Aorta (tissue), 5 donors: Measurements from ENCODE around the gene FAM83G. TPM values are rescaled to one million over a fixed set of nuclear protein-coding genes. Genes with fewer than 3 reads are reported as not detected.

Source experiments
- ATAC-seq: fragments of 200-7000 bp; cut with Tn5 transposase; one replicate; pipeline ENCODE4 v1.9.1; 2022; ENCODE audit warnings: moderate library complexity; ENCODE audit not compliant: low FRiP score
- DNase-seq, 2 donors: peaks; one replicate each; pipeline ENCODE4 v3.0.0-alpha.2; 2020
- H3K27ac ChIP-seq, 2 donors: one replicate each; pipeline ENCODE4 v1.5.1; 2013; ENCODE audit warnings: low read length in 2 of 2, mild to moderate bottlenecking in 2 of 2, moderate library complexity in 2 of 2, control low read depth in 1 of 2, inconsistent platforms in 1 of 2, low read depth in 1 of 2
- H3K27me3 ChIP-seq, 2 donors: one replicate each; pipeline ENCODE4 v1.6.1; 2013; ENCODE audit warnings: control low read depth in 1 of 2, low read length in 1 of 2, mild to moderate bottlenecking in 1 of 2, moderate library complexity in 1 of 2; ENCODE audit not compliant: insufficient read depth in 2 of 2, control insufficient read depth in 1 of 2
- H3K36me3 ChIP-seq, 2 donors: one replicate each; pipeline ENCODE4 v1.6.1; 2013; ENCODE audit warnings: control low read depth in 1 of 2, low read length in 1 of 2, mild to moderate bottlenecking in 1 of 2; ENCODE audit not compliant: insufficient read depth in 2 of 2, control insufficient read depth in 1 of 2
- H3K4me1 ChIP-seq, 2 donors: one replicate each; pipeline ENCODE4 v1.6.1; 2013; ENCODE audit warnings: low read length in 2 of 2, control low read depth in 1 of 2, mild to moderate bottlenecking in 1 of 2, moderate library complexity in 1 of 2; ENCODE audit not compliant: insufficient read depth in 2 of 2, control insufficient read depth in 1 of 2
- H3K4me3 ChIP-seq, 2 donors: one replicate each; pipeline ENCODE4 v1.5.1; 2013; ENCODE audit warnings: low read length in 2 of 2, control low read depth in 1 of 2, mild to moderate bottlenecking in 1 of 2
- H3K9me3 ChIP-seq: one replicate; pipeline ENCODE4 v1.6.1; 2013; ENCODE audit warnings: mild to moderate bottlenecking, low read length; ENCODE audit not compliant: control insufficient read depth
- WGBS, 2 donors: extraction: QIAGEN DNeasy Blood & Tissue Kit; methylation state at CpG; one replicate each; pipeline ENCODE4 v1.1.7; 2013; 5-methylcytosine and 5-hydroxymethylcytosine counted together
- intact Hi-C, 2 donors: fragments of 100-400 bp; cut with DNase I; formaldehyde crosslinking; loops; one replicate each; pipeline versions ENCODE4 v1.14.2 to v1.15.0; 2022
- polyA plus RNA-seq, 2 donors: library from polyadenylated mRNA; stranded (reverse); fragments of 200-250 nt; gene quantifications; one replicate each; pipeline ENCODE4 v1.2.3, GENCODE V29; 2013
- total RNA-seq, 2 donors: library from RNA; stranded (reverse); fragmentation: NEBNext Ultra II Directional; extraction: Animal tissue kit (Norgen Biotek cat#: 25700); gene quantifications; one replicate each; pipeline ENCODE4 v1.2.1, GENCODE V29; 2021
- donor health status: healthy with polysubstance abuse.
- donor health status: Bipolar disorder and iron deficiency.
- donor health status: DM: no; HTN: no; CAD: no.
- donor health status: DM: no; HTN: no; CAD: no.
- donor health status: DM: yes; HTN: yes; CAD: no.

FAM83G gene
- total and polyA plus RNA-seq, 4 donors, result 2.5 to 12.9 (median 5.2) TPM

DNA sequence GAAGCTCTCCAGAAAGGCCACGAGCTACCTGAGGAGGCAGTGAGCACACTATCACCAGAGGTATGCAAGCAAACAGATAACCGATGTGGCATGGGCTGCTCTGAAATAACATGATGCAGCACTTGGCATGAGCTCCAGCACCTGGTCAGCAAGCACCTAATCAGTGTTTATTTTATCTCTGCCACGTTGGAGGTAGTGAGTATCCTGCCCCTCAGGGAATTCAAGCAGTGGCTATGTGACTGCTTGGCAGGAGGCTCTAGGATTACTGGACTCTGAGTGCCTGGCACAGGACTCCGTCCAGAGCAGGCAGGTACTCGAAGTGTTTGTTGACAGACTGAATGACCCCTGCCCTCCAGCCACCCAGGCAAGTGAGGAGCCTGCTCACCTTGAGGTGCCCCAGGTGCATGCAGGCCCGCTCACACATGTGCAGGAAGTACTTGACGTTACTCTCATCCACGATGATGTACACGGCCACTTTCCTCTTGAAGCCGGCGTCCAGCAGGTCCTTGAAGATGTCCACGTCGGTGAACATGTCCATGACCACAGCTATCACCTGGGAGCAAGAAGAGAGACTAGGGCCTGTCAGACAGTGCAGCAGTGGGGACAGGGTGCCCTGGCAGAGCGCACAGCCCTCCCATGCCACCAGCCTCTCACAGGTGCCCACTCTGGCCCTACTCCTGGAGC is 16.6 kb downstream of the FAM83G start:
- no peak for DNase-seq
- peaks cover 0 to 3% of the 10 kb centered on the region in 2 donors for H3K36me3 ChIP-seq
- no peaks in the 10 kb centered on the region for H3K9me3 ChIP-seq
- H3K4me1 ChIP-seq, result no peaks in the 10 kb centered on the region
- no peak for ATAC-seq
- no peak overlapping the region for H3K27ac ChIP-seq
- intact Hi-C loops, result no loop called here
- no peak overlapping the region for H3K4me3 ChIP-seq
- 81 to 83% methylated on average over 14 of the region's 14 CpGs for WGBS, 2 donors
- H3K27me3 ChIP-seq, result no peaks in the 10 kb centered on the region

DNA sequence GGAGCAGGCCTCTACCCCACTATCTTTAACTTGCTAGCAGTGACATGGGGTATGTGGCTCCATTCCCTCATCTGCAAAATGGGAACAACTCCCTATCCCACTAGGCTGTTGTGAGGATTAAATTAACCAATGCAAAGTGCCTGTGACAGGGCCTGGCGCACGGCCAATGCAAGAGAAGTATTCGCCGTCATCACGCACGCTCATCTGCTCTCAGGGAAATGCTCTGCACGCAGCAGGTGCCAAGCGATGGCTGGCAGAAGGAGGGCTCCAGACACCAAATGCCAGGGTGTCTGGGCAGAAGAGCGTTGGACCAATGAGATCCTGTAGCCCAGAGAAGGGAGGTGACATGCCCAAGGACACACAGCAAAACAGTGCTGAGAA is 17.3 kb downstream of the FAM83G start:
- WGBS, 2 donors, result 89 to 95% methylated on average over 9 of the region's 9 CpGs

DNA sequence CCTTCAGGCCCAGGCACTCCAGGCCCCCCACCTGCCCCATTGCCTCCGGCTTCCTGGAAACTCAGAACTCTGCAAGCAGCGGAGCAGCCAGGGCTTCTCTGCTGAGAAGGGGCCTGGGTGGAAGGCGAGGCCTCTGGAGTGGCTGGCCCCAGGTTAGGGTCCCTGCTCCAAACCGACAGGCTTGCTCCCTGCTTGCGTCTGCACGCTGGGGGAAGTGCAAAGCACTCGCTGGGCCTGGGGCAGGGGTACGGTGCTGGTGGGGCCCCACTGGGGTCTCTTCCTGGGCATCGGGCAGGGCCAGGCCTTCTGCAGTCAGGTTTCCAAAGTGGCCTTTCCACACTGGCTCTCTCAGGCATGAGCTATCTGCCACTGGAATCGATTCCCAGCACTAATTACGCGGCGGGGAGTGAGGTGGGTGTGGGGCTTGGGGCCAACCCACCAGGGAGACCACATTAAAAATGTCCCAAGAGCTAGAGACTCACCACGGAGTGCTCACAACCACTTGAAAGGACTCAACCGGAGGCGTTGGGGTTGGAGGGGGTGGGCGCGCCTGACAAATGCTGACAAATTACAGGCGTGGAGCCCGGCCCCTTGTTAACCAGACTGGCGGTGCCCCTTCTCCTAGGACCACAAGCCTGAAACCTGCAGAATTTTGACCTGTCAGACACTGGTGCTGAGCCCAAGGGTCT is 17.9 kb downstream of the FAM83G start:
- Histone ChIP-seq H3K27me3 (no peaks in the 10 kb centered on the region), H3K9me3 (no peaks in the 10 kb centered on the region), H3K4me3 (no peak overlapping the region), H3K27ac (no peak overlapping the region), H3K4me1 (no peaks in the 10 kb centered on the region), H3K36me3 (peaks cover 0 to 3% of the 10 kb centered on the region in 2 donors)
- 90 to 91% methylated on average over 21 of the region's 21 CpGs for WGBS, 2 donors
- ATAC-seq, result no peak
- no peak for DNase-seq
- intact Hi-C loops, result no loop called here

More for the DNA sequence above, 17.3 kb downstream of the FAM83G start:
- ATAC-seq (no peak), DNase-seq (no peak)
- Histone ChIP-seq H3K4me1 (no peaks in the 10 kb centered on the region), H3K36me3 (peaks cover 0 to 3% of the 10 kb centered on the region in 2 donors), H3K27me3 (no peaks in the 10 kb centered on the region), H3K4me3 (no peak overlapping the region), H3K27ac (no peak overlapping the region), H3K9me3 (no peaks in the 10 kb centered on the region)
- intact Hi-C loops, result no loop called here

DNA sequence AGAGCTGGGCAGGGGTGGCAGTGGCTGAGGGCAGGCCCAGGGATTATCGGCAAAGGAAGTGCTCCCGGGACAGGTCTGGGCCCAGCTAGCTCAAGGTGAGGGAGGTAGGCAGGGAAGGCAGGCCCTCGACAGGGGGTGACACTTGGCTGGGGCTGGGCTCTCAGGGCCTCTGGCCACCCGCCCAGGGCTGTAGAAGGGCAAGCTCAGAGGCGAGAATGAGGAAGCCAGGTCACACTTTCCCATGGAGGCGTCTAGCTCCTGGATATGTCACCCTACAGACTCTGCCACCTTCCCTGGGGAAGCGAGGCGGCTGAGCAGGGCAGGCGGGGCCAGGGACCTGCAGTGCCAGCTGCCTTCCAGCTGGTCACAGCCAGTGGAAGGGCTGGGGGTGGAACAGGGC is 19.1 kb downstream of the FAM83G start:
- DNase-seq (no peak), ATAC-seq (no peak)
- intact Hi-C loops, result no loop called here

DNA sequence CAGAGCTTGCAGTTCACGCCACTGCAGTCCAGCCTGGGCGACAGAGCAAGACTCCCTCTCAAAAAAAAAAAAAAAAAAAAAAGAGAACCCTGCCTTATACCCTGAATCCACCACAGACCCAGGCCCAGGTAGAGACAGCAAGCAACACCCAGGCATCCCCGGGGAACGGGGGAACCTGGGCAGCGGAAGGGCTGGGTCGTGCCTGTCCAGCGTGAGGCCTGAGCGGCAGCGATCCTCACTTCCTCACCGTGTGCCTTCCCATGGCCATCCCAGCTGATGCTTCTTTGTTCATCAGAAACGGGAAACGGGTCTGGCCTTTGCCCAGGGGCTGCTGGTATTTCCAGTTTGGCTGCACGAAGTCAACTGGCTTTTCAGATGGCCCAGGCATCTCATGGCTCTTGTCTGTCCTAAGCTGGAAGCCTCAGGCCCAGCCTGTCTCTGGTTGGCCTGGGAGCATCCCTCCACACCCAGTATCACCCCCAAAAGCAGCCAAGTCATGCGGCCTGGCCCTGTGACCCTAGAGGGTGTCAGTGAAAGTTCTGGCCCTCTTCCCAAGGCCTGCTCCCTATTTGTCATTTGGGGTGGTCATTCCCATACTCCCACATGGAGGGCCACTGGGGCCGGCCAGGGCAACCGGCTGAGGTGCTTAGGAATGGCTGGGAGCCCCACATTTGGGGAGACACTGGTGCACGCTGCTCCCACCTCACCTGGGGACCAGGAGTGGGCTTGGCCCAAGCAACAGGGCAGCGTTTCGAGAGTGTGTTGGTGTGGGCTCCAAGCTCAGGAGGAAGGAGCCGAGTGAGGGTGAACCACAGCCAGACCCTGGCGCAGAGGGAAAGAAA is 20.1 kb downstream of the FAM83G start:
- H3K4me3 ChIP-seq, result no peak overlapping the region
- intact Hi-C loops, result no loop called here
- WGBS, 2 donors, result 94 to 96% methylated on average over 21 of the region's 21 CpGs
- no peak for DNase-seq
- H3K27ac ChIP-seq, result no peak overlapping the region
- ATAC-seq, result no peak
- no peaks in the 10 kb centered on the region for H3K4me1 ChIP-seq
- H3K36me3 ChIP-seq, result peaks cover 0 to 3% of the 10 kb centered on the region in 2 donors
- no peaks in the 10 kb centered on the region for H3K9me3 ChIP-seq
- H3K27me3 ChIP-seq, result no peaks in the 10 kb centered on the region

More for the DNA sequence above, 19.1 kb downstream of the FAM83G start:
- Histone ChIP-seq H3K27me3 (no peaks in the 10 kb centered on the region), H3K36me3 (peaks cover 0 to 3% of the 10 kb centered on the region in 2 donors), H3K4me3 (no peak overlapping the region), H3K27ac (no peak overlapping the region), H3K4me1 (no peaks in the 10 kb centered on the region), H3K9me3 (no peaks in the 10 kb centered on the region)
- WGBS, 2 donors, result 94 to 98% methylated on average over 7 to 9 of the region's 9 CpGs

DNA sequence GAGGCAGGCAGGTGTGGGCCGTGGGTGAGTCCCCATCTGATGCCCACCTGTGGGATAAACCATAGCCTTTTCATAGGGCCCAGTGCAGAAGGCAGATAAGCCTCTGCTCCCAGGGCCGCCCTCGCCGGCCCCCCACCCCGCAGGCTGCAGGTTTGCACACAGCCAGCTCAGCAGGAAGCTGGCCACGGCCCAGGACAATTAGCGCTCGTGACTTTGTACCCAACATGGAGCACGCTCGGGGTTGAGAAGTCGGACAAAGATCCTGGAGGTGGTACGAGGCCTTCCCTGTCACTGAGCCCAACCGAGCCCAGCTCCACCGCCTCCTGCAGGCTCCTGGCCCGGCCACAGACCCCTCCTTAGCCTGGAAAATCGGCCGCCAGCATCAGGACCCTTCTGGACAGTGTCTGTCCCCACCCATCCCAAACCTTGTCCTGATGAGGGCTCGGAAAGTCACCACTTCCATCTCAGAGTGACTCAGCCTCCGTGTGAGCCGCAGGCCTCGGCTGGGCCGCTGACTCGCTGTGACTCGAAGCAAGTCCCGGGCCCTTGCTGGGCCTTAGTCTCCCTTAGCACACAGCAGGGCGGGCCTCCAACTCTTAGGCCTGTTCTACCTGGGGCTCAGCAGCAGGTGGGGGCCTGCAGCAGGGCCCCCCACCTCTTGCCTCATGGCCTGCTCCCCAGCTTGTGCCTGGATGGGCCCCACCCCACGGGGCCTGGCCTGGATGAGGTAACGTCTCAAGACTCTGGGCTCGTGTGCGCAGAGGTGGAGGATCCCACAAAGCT is 22.7 kb downstream of the FAM83G start:
- no peaks in the 10 kb centered on the region for H3K9me3 ChIP-seq
- DNase-seq (no peak), ATAC-seq (no peak)
- intact Hi-C loops, result no loop called here
- H3K36me3 ChIP-seq, result peaks cover 0 to 11% of the 10 kb centered on the region in 2 donors
- no peaks in the 10 kb centered on the region for H3K4me1 ChIP-seq
- H3K4me3 ChIP-seq, result no peak overlapping the region
- H3K27me3 ChIP-seq, result no peaks in the 10 kb centered on the region
- WGBS, 2 donors, result 86 to 87% methylated on average over 30 of the region's 30 CpGs
- H3K27ac ChIP-seq, result no peak overlapping the region

DNA sequence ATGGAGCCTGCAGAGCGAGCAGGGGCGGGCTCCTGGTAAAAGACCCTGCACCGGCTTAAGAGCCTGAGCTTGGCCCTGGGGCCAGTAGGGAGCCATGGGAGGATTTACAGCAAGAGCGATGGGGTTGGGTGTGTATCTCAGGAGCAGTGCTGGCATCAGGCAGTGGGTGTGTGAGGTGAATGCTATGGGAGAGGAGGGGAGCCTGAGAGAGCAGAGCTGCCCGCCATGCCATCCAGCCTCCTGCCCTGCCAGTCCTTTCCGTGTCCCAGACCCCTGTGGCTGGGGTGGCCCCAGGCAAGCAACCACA is 23.3 kb downstream of the FAM83G start:
- H3K4me1 ChIP-seq, result no peaks in the 10 kb centered on the region
- intact Hi-C loops, result no loop called here
- H3K27me3 ChIP-seq, result no peaks in the 10 kb centered on the region
- ATAC-seq, result no peak
- no peak for DNase-seq
- H3K36me3 ChIP-seq, result peaks cover 0 to 14% of the 10 kb centered on the region in 2 donors
- WGBS, 2 donors, result 91 to 95% methylated on average over 6 of the region's 6 CpGs
- no peak overlapping the region for H3K4me3 ChIP-seq
- H3K27ac ChIP-seq, result no peak overlapping the region
- H3K9me3 ChIP-seq, result no peaks in the 10 kb centered on the region

DNA sequence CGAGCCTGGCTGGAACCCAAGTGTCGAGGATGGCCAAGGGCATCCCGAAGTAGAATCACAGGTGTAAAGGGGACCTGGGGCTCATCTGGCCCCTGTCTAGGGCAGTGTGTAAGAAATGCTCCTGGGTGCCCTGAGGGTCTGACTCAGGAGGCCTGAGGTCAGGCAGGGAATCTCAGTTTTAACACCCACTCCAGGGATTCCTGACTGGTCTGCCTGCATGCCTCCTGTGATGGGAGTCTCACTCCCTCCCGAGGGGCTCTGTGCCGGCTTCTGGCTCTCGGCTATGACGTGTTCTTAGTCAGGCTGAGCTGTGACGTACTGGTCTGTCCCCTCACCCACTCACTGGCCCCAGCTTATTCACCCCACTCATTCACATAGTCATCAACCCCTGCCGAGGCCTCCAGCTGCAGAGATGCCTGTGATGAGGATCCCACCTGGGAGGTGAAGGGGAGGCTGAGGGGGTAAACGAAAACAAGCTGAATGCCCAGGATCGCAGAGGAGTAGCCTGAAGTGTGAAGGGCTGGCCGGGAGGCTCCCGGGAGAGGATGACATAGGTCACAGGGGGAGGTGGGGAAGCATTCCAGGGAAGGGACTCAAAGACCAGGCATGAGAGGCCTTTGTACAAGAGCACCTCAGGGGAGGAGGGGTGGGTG is 23.8 kb downstream of the FAM83G start:
- no peak overlapping the region for H3K27ac ChIP-seq
- 83 to 85% methylated on average over 13 of the region's 13 CpGs for WGBS, 2 donors
- H3K27me3 ChIP-seq, result no peaks in the 10 kb centered on the region
- H3K4me3 ChIP-seq, result no peak overlapping the region
- DNase-seq (no peak), ATAC-seq (no peak)
- H3K36me3 ChIP-seq, result peaks cover 0 to 14% of the 10 kb centered on the region in 2 donors
- H3K4me1 ChIP-seq, result no peaks in the 10 kb centered on the region
- H3K9me3 ChIP-seq, result no peaks in the 10 kb centered on the region
- intact Hi-C loops, result no loop called here
